Tibial nerve (tissue), 4 donors: ENCODE measurements around the gene ZBTB48.

Source experiments
- EP300 ChIP-seq, 2 donors: sonication (generic); formaldehyde crosslinking; IDR thresholded peaks; one replicate each; pipeline ENCODE4 v1.6.1; 2017; ENCODE audit warnings: antibody characterized with exemption in 2 of 2, mild to moderate bottlenecking in 1 of 2
- POLR2A ChIP-seq, 2 donors: fragments of 450-650 bp; IDR thresholded peaks; one replicate each; pipeline ENCODE4 v1.6.1; 2017; ENCODE audit warnings: antibody characterized with exemption in 2 of 2, mild to moderate bottlenecking in 2 of 2, moderate library complexity in 2 of 2
- TF ChIP-seq, protein P1 (sequence below), 5 experiments: fragments of 200-600 bp in 3 of 5; fragments of 450-650 bp in 2 of 5; sonication (generic) in 3 of 5; IDR thresholded peaks; one replicate each; pipeline ENCODE4 v1.5.1; 2016 to 2019; ENCODE audit warnings: antibody characterized with exemption in 5 of 5, mild to moderate bottlenecking in 3 of 5, moderate library complexity in 2 of 5

DNA sequence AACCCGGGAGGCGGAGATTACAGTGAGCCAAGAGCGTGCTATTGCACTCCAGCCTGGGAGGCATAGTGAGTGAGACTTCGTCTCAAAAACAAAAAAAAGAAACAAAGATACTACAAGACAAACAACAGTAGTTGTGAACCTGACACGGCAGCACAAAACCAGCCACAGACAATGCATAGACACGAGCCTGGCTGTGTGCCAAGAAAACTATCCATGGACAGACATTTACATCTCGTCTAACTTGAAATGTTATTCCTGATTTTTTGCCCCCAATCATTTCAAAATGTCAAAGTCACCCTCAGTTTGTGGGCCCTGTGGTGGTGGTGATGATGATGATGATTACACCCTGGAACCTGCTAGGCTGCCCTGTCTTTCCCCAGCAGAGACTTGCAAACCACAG lies 16.6 kb downstream of the ZBTB48 start:
- TF ChIP-seq, protein P1, sequence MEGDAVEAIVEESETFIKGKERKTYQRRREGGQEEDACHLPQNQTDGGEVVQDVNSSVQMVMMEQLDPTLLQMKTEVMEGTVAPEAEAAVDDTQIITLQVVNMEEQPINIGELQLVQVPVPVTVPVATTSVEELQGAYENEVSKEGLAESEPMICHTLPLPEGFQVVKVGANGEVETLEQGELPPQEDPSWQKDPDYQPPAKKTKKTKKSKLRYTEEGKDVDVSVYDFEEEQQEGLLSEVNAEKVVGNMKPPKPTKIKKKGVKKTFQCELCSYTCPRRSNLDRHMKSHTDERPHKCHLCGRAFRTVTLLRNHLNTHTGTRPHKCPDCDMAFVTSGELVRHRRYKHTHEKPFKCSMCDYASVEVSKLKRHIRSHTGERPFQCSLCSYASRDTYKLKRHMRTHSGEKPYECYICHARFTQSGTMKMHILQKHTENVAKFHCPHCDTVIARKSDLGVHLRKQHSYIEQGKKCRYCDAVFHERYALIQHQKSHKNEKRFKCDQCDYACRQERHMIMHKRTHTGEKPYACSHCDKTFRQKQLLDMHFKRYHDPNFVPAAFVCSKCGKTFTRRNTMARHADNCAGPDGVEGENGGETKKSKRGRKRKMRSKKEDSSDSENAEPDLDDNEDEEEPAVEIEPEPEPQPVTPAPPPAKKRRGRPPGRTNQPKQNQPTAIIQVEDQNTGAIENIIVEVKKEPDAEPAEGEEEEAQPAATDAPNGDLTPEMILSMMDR (IDR thresholded peaks at IDR 0.05), result no peak
- TF ChIP-seq POLR2A (IDR thresholded peaks at IDR 0.05), result no peak
- TF ChIP-seq EP300 (IDR thresholded peaks at IDR 0.05), result no peak
